GM21390 (cell line): ENCODE data around the gene PRDM12.

Experiments
- ATAC-seq: cut with Tn5 transposase; IDR thresholded peaks from one replicate; pipeline ENCODE4 v1.9.1; 2021; ENCODE audit not compliant: unreplicated experiment

Gene PRDM12

DNA sequence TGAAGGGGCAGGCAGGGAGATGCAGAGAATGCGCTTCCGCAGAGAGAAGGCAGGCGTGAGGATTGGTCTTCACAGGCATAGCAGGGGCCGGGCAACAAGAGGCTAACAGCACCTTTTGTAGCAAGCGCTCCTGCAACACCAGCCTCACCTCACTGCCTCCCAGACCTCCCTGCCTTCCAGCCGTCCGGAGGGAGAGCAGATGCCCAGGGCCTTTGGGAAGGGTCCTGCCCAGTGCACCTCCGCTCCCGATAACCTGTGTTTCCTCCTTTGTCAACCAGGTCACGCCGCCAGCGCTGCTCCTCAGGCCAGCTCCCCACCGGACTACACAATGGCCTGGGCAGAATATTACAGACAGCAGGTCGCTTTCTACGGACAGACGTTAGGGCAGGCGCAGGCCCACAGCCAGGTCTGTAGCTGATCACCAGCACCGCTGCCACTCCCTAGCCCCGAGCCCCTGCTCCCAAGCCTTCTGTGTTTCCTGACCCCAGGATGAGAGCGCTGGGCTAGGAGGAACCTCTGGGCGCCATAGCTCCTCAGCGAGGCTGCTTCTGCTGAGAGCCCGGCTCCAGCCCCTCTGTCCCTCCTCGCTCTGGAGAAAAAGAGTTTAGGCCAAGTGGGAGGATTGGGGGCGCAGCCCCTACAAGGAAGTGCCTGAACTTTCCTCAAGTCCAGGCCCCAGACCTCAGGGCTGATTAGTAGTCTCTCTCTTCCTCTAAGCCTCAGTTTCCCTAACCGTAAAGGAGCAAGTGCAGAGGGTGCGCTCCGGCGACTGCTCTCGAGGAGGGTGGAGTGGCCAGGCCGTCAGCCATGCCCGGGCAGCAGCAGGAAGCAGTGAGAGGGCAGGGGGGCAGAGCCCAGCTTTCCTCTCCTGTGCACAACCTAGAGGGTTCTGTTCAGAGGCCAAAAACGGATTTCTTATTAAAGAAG, 28.4 kb upstream of the PRDM12 start:
- no peak for ATAC-seq

- no peak for ATAC-seq
Observed at GRCh38 chr9:130636648-130637020, 27.8 kb upstream of the PRDM12 start.

GRCh38 chr9:130638284-130639123, 25.9 kb upstream of the PRDM12 start:
- no peak for ATAC-seq

DNA sequence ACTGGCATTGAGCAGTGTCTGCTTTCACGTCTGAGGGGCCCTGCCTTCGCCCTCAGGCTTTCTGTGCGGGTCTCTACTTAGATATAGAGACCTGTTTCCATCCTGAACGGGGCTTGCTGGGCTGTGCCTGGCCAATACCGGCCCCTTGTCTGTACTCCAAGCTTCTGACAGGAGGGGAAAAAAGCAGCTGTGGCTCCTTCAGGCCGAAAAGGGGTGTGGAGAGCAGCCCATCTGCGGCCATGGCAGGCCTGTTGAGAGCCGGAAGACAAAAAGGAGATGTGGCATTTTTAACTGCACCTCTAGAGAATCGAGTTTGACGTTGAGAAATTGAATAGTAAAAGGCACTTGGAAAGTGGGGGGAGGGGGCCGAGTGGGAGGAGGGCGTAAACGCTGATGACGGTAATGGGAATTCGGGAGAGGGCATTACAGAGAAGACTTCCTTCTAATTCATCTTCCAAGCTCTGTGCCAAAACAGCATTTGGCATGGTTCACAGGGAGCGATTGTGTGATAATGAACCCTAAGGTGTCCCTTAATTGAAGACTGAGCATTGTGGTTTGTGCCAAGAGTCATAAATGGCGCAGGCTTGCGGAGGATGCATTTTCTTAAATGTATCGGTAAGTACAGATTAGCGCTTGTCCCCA, 25.1 kb upstream of the PRDM12 start:
- no peak for ATAC-seq

DNA sequence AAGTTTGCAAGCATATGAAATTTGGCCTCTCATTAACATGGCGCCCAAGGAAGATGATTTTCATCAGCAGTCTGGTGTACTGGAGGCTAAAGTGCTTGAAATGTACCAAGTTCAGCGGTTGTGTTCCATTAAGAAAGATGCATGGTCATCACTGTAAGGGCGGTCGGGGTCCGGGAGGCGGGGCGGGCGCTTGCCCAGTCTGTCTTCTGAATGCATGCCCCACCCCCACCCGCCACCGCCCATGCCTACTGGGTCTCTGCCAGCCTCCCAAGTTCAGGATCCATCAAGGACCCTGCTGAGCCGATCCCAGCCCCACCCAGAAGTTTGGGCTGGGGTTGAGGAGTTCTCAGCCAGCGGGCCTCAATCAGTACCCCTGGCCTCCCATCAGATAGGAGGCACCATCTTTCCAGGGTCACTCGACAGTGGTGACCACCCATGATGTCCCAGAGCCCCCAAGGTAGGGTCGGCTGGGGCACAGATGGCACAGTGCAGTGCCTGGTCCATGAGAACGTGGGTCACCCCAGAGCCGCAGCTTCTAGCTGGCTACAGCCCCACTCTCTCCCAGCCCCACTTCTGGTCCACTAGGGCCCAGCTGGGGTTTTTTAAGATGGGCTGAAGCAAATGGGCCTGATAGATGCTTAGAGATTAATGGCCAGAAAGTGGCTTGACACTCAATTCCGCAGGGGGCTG, 24.4 kb upstream of the PRDM12 start:
- ATAC-seq: no peak

DNA sequence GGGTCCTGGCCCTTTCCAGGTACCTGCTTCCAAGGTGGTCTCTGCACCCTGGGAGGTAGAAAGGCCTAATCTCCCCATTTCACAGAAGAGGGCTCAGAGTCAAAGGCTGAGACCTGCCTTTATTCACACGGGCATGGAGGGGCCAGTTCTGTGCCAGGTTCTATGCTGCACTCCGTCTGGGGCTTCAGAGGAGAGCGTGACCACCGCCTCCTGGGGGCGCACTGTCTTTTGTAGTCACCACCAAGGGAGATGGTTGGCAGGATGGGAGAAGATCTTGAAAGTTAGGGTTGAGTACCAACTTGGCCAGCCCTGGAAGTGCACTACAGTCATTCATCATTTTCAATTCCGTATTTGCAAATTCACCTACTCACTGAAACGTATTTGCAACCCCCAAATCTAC, 23.7 kb upstream of the PRDM12 start:
- ATAC-seq: no peak

DNA sequence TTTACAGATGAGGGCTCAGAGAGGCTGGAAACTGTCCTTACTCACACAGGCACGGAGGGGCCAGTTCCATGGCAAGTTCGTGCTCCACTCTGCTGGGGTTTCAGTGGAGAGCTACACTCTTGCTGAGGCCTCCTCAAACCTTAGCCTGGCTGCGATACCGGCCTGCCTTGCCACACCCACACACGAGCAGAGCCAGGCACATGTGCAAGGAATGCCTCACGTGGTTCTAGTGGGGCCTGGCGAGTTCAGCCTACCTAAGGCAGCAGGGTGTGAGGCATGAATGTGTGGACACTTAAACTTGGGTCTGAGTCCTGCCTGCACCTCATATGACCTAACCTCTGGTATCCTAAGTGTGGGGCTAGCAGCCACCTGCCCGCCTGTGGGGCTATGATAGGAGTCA, 21.5 kb upstream of the PRDM12 start:
- ATAC-seq: no peak

- no peak for ATAC-seq
Observed at GRCh38 chr9:130651221-130651620, 13.2 kb upstream of the PRDM12 start.

GRCh38 chr9:130651752-130652151, 12.6 kb upstream of the PRDM12 start:
- no peak for ATAC-seq

DNA sequence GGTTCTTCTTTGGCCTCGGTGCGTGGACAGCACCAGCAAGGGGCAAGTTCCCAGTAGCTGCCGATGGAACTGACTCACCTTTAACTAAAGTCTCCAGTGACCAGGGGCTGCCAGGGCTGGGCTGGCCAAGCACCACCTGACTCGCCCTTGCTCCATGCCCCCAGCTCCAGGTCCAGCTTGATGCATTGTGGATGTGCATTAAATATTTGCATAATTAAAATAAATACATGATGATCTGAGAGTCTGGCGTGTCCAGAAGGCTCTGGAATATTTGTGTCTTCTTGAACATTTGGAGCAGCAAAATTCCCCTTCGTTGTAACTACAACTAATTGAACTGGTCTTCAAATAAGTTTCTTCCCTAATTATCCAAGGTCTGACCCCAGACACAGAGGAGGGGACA, 9.5 kb upstream of the PRDM12 start:
- no peak for ATAC-seq

DNA sequence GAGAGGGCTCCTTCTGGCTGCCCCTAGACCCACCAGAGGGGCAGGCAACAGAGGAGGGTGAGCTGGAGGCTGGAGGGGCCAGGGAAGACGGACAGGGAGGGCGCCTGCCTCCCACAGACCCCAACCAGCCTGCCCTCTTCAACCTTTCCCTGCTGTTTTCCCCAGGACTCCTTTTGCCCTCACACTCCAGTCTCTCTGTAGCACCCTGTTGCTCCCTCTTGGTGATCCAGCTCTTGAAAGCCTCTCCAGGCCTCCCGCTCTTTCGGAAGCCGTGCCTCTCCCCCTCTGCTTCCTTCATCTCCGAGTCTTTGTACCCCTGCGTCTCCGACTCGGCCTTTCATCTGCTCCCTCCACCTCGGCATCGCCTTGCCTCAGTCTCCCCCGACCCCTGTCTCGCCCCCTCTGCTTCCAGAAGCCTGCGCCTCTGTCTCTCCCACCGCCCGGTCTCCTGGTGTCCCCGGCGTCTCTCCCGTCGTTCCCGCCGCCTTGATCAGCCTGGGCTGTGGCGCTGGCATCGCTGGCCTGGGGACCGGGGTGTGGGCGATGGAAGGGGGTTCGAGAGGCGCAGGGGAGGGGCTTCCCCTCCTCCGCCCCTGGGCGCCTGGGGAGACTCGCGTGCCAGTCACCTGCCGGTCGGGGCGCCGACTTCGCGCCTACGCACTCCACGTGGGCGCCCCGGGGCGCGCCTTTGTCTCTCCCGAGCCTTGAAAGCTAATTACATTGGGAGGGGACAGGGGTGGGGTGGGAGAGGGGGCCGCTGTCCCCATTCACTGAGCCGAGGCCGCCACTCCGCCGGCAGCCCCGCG, 5.3 kb upstream of the PRDM12 start:
- no peak for ATAC-seq

DNA sequence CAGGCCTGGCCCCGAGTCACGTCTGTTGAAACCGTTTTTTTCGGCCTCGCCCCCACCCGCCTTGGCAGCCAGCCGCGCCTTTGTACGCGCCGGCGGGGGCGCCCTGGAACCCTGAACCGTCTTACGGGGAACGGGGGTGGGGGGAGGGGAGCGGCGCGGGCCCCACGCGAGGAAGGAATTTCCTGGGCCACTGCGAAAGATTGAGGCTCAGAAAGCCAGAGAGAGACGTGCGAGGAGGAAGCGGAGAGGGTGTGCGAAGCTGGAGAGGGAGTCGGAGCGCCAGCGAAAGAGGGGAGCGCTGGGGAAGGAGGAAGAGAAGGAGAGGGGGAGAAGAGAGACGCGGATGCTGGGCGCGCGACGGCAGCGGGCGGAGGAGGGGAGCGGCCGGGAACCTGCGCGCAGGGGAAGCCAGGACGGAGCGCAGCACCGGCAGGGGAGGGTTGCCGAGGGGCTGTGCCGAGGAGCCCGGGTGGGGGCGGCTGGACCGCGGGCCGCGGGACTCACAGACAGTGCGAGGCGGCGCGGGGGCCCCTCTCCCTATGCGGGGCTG, 4.6 kb upstream of the PRDM12 start:
- no peak for ATAC-seq

DNA sequence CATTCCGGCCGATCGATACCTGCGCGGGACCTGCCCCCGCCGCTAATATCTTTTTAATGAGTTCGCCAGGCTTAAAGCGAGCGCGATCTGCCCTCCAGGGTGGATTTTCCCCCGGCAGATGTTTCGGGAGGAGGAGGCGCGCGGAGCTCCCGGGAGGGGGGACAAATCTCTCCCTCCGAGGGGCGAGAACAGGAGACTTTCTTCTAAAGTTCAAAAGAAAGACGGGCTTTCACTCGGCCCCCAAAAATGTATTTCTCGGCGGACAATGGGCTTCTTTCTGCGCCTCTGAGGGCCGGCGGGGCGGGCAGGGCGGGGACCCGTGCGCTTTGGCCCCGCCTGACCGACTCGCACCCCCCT, 4.1 kb upstream of the PRDM12 start:
- no peak for ATAC-seq

DNA sequence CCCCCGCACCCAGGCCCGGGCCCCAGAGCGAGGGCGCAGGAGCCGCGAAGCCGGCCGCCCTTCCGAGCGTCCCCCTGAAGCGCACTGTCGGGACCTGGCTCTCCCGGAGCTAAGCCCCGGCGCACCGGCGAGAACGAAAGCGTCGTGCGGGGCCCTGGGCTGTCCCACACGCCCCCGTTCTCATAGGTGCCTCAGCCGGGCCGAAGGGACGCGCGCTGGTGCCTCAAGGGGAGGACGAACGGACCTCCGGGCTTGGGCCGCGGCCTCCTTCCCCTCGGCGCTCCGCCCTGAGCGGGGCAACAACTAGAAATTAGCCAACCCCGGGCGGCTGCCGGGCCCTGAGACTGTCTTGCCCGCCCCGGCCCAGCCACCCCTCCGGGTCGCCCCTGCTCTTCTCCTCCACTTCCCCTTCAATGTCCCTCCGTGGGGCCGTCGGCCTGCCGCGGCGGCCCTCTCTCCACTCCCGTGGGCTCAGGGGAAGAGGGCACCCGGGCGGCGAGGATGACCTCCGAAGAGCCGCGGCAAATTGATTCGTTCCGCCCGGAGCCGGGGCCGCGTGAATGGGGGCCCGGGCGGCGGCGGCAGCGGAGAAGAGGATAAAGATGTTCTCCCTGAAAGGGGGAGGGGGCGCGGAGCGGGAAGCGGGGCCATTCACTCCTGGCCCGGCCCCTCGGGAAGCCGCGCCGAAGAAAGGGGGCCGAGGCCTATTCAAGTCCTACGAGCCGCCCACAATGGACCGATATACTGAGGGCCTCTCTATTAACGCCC, 3.5 kb upstream of the PRDM12 start:
- no peak for ATAC-seq

DNA sequence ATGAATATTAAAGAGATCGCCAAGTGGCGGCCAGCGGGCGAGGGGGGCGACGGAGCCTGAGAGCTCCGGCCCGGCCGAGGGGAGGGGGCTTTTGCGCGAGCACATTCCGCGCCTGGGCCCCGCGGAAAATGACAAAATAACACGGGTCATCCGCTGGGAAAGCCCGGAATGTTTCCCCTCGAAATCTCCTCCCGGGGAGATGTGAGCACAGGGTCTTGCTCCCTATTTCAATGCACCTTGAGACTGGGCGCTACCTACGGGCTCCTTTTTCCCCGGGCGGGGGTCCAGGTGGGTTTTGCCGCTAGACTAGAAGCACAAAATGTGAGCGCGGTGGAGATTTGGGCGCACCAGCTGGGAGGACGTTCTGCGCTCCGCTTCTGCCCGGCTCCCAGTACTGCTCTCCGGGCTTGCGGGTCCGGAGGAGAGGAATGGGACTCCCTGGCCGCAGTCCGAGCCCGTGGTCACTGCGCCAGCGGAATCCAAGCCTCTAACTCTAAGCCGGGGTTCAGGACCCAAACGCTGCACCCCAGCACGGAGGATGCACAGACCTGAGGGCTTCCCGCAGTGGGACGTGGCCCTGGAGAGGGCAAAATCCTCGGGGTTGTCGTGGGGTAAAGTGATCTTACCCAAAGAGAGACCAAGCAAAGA, 2.8 kb upstream of the PRDM12 start:
- ATAC-seq: no peak

- no peak for ATAC-seq
Observed at GRCh38 chr9:130662099-130662969, 2.1 kb upstream of the PRDM12 start.

DNA sequence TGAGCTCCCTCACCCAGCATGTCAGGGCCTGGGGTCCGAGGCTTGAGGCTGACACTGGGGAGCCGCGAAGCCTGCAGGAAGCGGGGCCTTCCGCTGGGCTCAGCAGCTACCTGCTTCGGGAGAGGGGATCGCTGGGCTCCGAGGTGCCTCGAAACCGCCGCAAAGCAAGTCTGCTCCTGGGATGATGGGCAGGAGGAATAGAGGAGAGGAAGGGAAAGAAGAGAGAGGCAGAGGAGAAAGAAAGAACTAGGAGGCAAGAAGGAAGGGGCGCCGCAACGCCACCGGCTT, 1.5 kb upstream of the PRDM12 start:
- ATAC-seq: no peak
